Endothelial cell of hepatic sinusoid (primary cell): ENCODE data around the gene BABAM2.

Experiments
- in situ Hi-C: cut with HindIII; loops from 2 replicates; pipeline ENCODE4 v1.10.0; 2017; ENCODE audit warnings: low sequenced_read_pairs

BABAM2 gene

GRCh38 chr2:28150236-28150915, 259.8 kb downstream of the BABAM2 start:
- in situ Hi-C loops = no loop called here

GRCh38 chr2:28150994-28151393, 260.5 kb downstream of the BABAM2 start:
- in situ Hi-C loops = no loop called here

GRCh38 chr2:28152585-28153280, 262.2 kb downstream of the BABAM2 start:
- in situ Hi-C loops = no loop called here

GRCh38 chr2:28153851-28154250, 263.3 kb downstream of the BABAM2 start:
- in situ Hi-C loops = no loop called here

- in situ Hi-C loops = no loop called here
These were observed 264.6 kb downstream of the BABAM2 start for GRCh38 chr2:28155086-28155485.

GRCh38 chr2:28155627-28156026, 265.1 kb downstream of the BABAM2 start:
- in situ Hi-C loops = no loop called here

DNA sequence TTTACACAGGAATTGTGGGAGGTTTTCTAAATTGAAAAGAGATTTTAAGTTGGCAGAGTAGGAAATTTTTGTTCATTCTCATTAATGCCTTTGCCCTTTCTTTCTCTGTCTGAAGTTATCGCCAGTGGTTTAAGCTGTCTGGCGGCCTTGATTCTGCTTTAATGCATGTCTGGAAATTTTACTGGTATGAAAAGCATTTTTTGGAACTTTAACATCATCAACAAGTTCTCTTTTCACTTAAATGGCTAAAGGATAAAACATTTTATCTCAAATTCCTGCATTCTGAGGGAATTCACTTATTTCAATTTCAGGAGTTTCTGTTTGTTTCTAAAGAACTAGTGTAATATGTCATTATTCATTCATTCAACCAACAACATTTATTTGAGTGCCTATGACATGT, 268.3 kb downstream of the BABAM2 start:
- in situ Hi-C loops = no loop called here

DNA sequence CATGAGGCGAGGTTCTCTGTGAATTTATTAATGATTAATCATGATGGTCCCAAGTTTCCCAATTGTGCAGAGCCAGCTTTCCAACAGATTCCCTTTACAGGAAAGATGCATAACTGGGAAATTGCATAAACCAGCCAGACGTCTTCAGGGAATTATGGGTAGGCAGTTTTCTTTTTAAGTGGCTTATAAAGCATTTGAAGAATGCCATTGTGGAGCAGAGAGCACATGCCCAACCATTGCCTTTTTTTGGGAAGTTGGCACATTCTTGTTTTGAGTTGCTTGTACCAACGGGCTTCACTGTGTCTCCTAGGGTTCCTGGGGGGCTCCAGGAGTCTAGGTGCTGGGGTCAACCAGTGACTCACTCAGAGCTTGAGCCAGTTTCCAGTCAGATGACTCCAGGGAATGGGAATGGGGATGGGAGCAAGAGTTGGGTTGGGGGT, 270.5 kb downstream of the BABAM2 start:
- in situ Hi-C loops = no loop called here

DNA sequence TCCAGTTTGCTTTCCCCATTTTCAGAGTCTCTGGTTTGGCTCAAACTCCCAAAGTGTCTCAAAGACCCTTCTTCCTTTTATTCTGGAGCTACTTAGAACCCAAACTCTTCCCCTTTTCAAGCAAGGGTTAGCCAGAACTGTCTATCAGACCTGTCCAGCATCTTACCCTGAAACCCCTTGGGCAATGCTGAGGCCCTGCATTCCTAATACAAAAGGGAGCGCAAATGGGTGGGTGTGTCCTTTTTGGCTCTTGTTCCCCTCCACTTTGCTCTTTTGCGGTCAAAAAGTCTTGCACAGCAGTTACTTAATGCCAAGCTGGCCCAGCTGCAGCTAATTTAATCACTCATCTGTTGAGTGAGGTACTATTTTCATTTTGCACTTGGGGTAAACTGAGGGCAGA, 270.9 kb downstream of the BABAM2 start:
- in situ Hi-C loops = no loop called here

- in situ Hi-C loops = no loop called here
These were observed 272.0 kb downstream of the BABAM2 start for GRCh38 chr2:28162564-28162963.

DNA sequence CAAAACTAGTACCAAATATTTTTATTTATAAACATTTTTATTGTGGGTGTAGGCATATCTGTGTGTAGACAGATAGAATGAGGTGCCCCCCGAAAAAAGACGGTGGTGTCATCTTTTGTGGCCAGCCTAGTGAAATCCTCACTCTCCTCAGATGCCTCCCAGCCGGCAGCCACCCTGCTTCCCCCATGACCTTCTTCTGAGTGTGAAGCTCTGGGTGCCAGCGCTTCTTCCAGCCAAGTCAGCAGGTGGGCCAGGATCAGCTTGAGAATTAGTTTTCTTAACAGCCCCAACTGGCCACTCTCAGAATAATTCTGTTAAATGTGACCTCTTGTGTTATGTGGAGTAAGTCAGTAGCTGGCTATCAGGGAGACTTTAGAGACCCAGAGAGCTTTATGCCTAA, 272.5 kb downstream of the BABAM2 start:
- in situ Hi-C loops = no loop called here

DNA sequence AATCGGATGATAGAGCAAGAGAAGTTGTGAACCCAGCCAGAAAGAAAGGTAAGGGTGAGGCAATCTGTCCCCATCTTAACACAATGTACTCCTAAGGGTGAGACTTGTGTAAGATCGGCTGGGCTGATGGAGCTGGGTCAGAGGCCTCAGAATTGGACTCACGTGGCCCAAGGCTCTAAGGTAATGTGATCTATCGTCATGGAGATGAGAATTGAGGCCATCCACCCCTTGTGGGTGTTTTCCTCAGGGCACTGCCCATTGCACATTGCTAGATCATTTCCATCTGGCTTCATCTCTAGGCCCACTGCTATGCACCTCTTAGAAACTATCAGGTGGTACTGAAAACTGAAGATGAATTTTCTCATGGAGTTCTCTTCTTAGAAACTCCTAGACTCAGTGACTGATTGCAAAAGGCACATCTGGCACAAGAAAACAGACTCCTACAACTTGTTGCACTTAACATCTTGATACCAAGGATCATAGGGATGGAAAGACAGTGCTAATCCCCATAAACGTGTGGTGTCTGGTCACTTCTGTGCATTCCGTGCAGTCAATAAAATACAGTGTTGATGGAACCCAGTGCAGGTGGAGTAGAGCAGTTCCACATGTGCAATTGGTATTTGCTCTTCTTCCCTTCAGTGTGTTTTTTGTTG, 273.2 kb downstream of the BABAM2 start:
- in situ Hi-C loops = no loop called here

- in situ Hi-C loops = no loop called here
These were observed 273.8 kb downstream of the BABAM2 start for GRCh38 chr2:28164280-28164801.

- in situ Hi-C loops = loop anchor here (5.0 kb wide), 1 partner anchor 48 kb away; no protein-coding TSS in a partner anchor
These were observed 274.6 kb downstream of the BABAM2 start for GRCh38 chr2:28165087-28165635.

DNA sequence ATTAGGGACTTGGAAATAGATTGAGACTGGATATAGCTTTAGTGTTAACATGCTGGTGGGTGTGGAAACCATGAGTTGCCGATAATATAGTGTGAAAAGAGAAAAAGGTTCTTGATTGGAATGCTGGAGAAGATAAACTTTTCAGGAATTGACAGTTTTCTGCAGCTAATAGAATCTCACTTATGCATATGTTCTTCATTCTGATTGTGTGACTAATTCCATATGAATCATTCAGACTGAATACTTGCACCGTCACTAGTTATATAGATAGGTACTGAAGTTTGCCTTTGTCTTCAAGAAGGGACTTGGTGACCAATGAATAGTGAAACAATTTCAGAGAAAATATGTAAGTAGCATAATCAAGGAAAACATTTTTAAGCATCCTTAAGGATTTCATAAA, 276.4 kb downstream of the BABAM2 start:
- in situ Hi-C loops = loop anchor here (5.0 kb wide), 1 partner anchor 50 kb away; no protein-coding TSS in a partner anchor

DNA sequence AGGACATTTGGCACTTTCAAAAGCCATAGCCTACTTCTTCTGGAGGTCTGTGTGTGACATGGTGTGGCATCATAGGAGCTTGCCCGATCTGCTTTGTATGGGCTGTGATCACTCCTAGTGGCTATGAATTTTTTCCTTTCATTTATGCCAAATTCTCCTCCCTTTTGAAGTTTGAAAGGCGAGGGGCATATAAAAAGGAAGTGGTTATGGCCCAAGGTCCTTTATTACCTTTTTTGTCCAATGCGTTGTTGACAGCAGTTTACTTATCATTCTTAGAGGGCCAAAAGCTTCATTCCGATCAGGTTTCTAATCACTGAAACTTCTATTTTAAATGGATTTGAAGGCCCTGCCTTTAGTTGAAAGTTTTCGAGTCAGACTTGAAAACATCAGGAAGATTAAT, 277.8 kb downstream of the BABAM2 start:
- in situ Hi-C loops = loop anchor here (5.0 kb wide), 1 partner anchor 51 kb away; no protein-coding TSS in a partner anchor

DNA sequence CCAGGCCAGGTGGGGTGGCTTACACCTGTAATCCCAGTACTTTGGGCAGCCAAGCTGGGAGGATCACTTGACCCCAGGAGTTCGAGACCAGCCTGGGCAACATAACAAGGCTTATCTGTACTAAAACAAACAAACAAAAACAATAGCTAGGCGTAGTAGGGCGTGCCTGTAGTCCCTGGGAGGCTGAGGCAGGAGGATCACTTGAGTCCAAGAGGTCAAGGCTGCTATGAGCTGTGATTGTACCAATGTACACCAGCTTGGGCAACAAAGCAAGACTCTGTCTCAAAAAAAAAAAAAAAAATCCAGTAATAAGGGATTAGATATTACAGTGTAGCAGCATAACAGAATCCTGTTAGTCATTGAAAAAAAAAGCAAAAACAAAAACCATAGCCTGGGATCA, 279.0 kb downstream of the BABAM2 start:
- in situ Hi-C loops = loop anchor here (5.0 kb wide), 1 partner anchor 52 kb away; no protein-coding TSS in a partner anchor

DNA sequence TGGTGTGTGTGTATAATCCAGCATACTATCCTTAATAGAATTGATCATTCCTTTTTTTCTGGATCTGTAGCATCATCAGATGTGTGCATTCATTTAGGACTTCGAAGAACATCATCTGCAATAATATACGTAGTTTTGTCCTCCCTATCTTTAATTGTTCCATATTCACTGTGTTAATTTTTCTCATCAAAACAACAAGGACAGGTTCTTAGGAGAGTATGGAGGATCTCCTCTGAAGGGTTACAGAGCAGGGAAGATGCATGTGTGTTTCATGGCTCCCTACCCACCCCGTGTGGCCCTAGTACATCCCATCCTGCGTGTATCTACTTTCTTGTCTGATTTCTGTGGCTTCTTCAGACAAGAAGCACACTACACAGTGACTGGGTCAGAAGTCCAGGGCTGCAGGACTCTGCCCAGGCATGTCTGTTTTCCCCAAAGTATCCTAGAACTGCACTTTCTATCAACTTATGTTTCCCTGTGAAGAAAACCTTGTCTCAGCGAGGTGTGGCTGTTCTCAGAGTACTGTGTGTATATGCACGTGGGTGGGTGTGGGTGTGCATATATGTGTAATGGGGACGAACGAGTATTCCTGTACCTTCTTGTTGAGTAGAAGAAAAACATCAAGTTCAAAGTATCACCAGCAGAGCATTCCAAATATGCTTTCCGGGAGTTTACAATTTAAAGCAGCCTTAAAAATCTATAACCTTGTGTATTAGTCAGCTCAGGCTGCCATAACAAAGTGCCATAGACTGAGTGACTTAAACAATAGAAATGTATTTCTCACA, 281.8 kb downstream of the BABAM2 start:
- in situ Hi-C loops = no loop called here

- in situ Hi-C loops = no loop called here
These were observed 282.8 kb downstream of the BABAM2 start for GRCh38 chr2:28173377-28173776.

GRCh38 chr2:28174211-28174610, 283.7 kb downstream of the BABAM2 start:
- in situ Hi-C loops = no loop called here
